Fibroblast of pulmonary artery (primary cell): Measurements from ENCODE around the gene ARL4A.

Experiments
- DNase-seq: peaks from one replicate; pipeline ENCODE4 v3.0.0-alpha.2; 2010; ENCODE audit warnings: low read depth
- H3K4me3 ChIP-seq: replicated peaks from 2 replicates; pipeline ENCODE4 v1.5.1; 2011; ENCODE audit warnings: low read depth, mild to moderate bottlenecking, control low read depth, low read length, moderate library complexity
- CTCF ChIP-seq: IDR thresholded peaks from 2 replicates; pipeline ENCODE4 v1.5.1; 2011; ENCODE audit warnings: mild to moderate bottlenecking, control low read depth, low read length, inconsistent platforms; ENCODE audit errors: missing control alignments

ARL4A gene

GRCh38 chr7:12714379-12714737 lies 26.9 kb downstream of the ARL4A start:
- no peak for DNase-seq
- H3K4me3 ChIP-seq = no peak overlapping the region
- TF ChIP-seq CTCF = no peak

- peak overlapping the region; percentile 40 for H3K4me3 ChIP-seq
- peak; percentile 99 for DNase-seq
Measured at GRCh38 chr7:12715372-12716133, 28.1 kb downstream of the ARL4A start.

GRCh38 chr7:12716134-12716681 lies 28.8 kb downstream of the ARL4A start:
- peak; percentile 29 for DNase-seq
- TF ChIP-seq CTCF = no peak

More at GRCh38 chr7:12715372-12716133, 28.1 kb downstream of the ARL4A start:
- TF ChIP-seq CTCF = no peak

GRCh38 chr7:12716722-12717121 lies 29.3 kb downstream of the ARL4A start:
- no peak overlapping the region for H3K4me3 ChIP-seq
- DNase-seq = no peak
- TF ChIP-seq CTCF = no peak

More at GRCh38 chr7:12716134-12716681, 28.8 kb downstream of the ARL4A start:
- H3K4me3 ChIP-seq = no peak overlapping the region

- no peak overlapping the region for H3K4me3 ChIP-seq
- DNase-seq = peak; percentile 80
- TF ChIP-seq CTCF = no peak
Measured at GRCh38 chr7:12719141-12719919, 31.9 kb downstream of the ARL4A start.

GRCh38 chr7:12719981-12720865 lies 32.8 kb downstream of the ARL4A start:
- no peak overlapping the region for H3K4me3 ChIP-seq
- TF ChIP-seq CTCF = no peak
- DNase-seq = peak; percentile 66
